ENCODE results near the gene VEGFC.

DNA sequence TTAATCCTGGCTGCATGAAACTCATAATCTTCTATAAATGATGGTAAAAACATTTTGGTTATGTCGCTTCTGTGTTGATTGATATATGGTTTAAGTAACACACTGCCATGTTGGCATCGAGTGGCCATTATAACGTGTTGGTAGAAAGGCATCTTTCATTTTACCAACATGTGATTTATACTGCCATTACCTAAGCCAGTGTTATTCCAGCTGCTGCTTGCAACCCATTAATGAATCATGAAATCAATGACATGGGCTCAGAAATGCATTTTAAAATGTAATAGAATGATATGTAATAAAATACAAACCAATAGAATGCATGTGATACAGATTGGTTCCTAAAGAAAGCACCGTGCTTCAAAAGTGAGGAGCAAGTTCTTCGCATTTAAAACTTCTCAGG, 102.0 kb downstream of the VEGFC start:
- TF ChIP-seq, protein P1, sequence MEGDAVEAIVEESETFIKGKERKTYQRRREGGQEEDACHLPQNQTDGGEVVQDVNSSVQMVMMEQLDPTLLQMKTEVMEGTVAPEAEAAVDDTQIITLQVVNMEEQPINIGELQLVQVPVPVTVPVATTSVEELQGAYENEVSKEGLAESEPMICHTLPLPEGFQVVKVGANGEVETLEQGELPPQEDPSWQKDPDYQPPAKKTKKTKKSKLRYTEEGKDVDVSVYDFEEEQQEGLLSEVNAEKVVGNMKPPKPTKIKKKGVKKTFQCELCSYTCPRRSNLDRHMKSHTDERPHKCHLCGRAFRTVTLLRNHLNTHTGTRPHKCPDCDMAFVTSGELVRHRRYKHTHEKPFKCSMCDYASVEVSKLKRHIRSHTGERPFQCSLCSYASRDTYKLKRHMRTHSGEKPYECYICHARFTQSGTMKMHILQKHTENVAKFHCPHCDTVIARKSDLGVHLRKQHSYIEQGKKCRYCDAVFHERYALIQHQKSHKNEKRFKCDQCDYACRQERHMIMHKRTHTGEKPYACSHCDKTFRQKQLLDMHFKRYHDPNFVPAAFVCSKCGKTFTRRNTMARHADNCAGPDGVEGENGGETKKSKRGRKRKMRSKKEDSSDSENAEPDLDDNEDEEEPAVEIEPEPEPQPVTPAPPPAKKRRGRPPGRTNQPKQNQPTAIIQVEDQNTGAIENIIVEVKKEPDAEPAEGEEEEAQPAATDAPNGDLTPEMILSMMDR (IDR thresholded peaks at IDR 0.05): no peak
- no peak for TF ChIP-seq POLR2A (IDR thresholded peaks at IDR 0.05)
